NCI-H1436 treated with DMSO at 0.1 percent for 48 hours (cell line): ENCODE measurements around the gene COL5A2.

Source experiments
- DNase-seq: peaks from one replicate; lab custom pipeline; 2025; lab: John Stamatoyannopoulos, UW

Gene COL5A2

GRCh38 chr2:189178726-189179569 is 613 bp downstream of the COL5A2 start:
- no peak for DNase-seq

GRCh38 chr2:189178054-189178453 is 1.5 kb downstream of the COL5A2 start:
- DNase-seq = no peak

GRCh38 chr2:189177251-189177840 is 2.2 kb downstream of the COL5A2 start:
- DNase-seq = no peak

GRCh38 chr2:189176516-189176915 is 3.0 kb downstream of the COL5A2 start:
- DNase-seq = no peak

- DNase-seq = no peak
These were observed 3.6 kb downstream of the COL5A2 start for GRCh38 chr2:189175869-189176433.

- no peak for DNase-seq
These were observed 7.5 kb downstream of the COL5A2 start for GRCh38 chr2:189171956-189172609.

- no peak for DNase-seq
These were observed 10.6 kb downstream of the COL5A2 start for GRCh38 chr2:189168856-189169499.

- DNase-seq = no peak
These were observed 13.7 kb downstream of the COL5A2 start for GRCh38 chr2:189165656-189166380.

- DNase-seq = no peak
These were observed 14.8 kb downstream of the COL5A2 start for GRCh38 chr2:189164746-189165145.

GRCh38 chr2:189163889-189164288 is 15.7 kb downstream of the COL5A2 start:
- DNase-seq = no peak

GRCh38 chr2:189162566-189162965 is 17.0 kb downstream of the COL5A2 start:
- DNase-seq = no peak

- DNase-seq = no peak
These were observed 17.7 kb downstream of the COL5A2 start for GRCh38 chr2:189161894-189162293.

GRCh38 chr2:189159717-189160116 is 19.8 kb downstream of the COL5A2 start:
- DNase-seq = no peak

- no peak for DNase-seq
These were observed 20.3 kb downstream of the COL5A2 start for GRCh38 chr2:189159273-189159672.

- no peak for DNase-seq
These were observed 21.6 kb downstream of the COL5A2 start for GRCh38 chr2:189157939-189158338.

GRCh38 chr2:189157456-189157855 is 22.1 kb downstream of the COL5A2 start:
- no peak for DNase-seq

GRCh38 chr2:189155795-189156194 is 23.8 kb downstream of the COL5A2 start:
- DNase-seq = no peak

GRCh38 chr2:189153619-189154018 is 25.9 kb downstream of the COL5A2 start:
- no peak for DNase-seq

GRCh38 chr2:189152483-189152882 is 27.1 kb downstream of the COL5A2 start:
- DNase-seq = no peak

- no peak for DNase-seq
These were observed 27.7 kb downstream of the COL5A2 start for GRCh38 chr2:189151906-189152305.

GRCh38 chr2:189150033-189150432 is 29.5 kb downstream of the COL5A2 start:
- no peak for DNase-seq

GRCh38 chr2:189147989-189148388 is 31.6 kb downstream of the COL5A2 start:
- no peak for DNase-seq
